HG03108 (cell line): ENCODE results near the gene FHL1.

Experiments
- ATAC-seq: cut with Tn5 transposase; IDR thresholded peaks from one replicate; pipeline ENCODE4 v1.9.1; 2021; ENCODE audit warnings: moderate library complexity; ENCODE audit not compliant: unreplicated experiment

The FHL1 gene

GRCh38 chrX:136183917-136184316 is 36.6 kb downstream of the FHL1 start:
- no peak for ATAC-seq

- no peak for ATAC-seq
Measured at GRCh38 chrX:136185401-136186022, 38.2 kb downstream of the FHL1 start.

- ATAC-seq: no peak
Measured at GRCh38 chrX:136186023-136186413, 38.7 kb downstream of the FHL1 start.

- ATAC-seq: no peak
Measured at GRCh38 chrX:136189222-136189621, 41.9 kb downstream of the FHL1 start.

- no peak for ATAC-seq
Measured at GRCh38 chrX:136190038-136190713, 42.8 kb downstream of the FHL1 start.

- ATAC-seq: no peak
Measured at GRCh38 chrX:136191171-136191570, 43.8 kb downstream of the FHL1 start.

GRCh38 chrX:136192135-136192534 is 44.8 kb downstream of the FHL1 start:
- ATAC-seq: no peak

- ATAC-seq: no peak
Measured at GRCh38 chrX:136192839-136193414, 45.6 kb downstream of the FHL1 start.

- no peak for ATAC-seq
Measured at GRCh38 chrX:136193771-136194170, 46.4 kb downstream of the FHL1 start.

- no peak for ATAC-seq
Measured at GRCh38 chrX:136194536-136194935, 47.2 kb downstream of the FHL1 start.

GRCh38 chrX:136195247-136195646 is 47.9 kb downstream of the FHL1 start:
- ATAC-seq: no peak

GRCh38 chrX:136196691-136197155 is 49.4 kb downstream of the FHL1 start:
- no peak for ATAC-seq

- ATAC-seq: no peak
Measured at GRCh38 chrX:136198010-136198409, 50.7 kb downstream of the FHL1 start.

GRCh38 chrX:136198678-136199243 is 51.4 kb downstream of the FHL1 start:
- ATAC-seq: no peak

- no peak for ATAC-seq
Measured at GRCh38 chrX:136199365-136199764, 52.0 kb downstream of the FHL1 start.

GRCh38 chrX:136200466-136200865 is 53.1 kb downstream of the FHL1 start:
- ATAC-seq: no peak

GRCh38 chrX:136201601-136202000 is 54.3 kb downstream of the FHL1 start:
- ATAC-seq: no peak

GRCh38 chrX:136202889-136203288 is 55.6 kb downstream of the FHL1 start:
- no peak for ATAC-seq

- ATAC-seq: no peak
Measured at GRCh38 chrX:136203438-136203837, 56.1 kb downstream of the FHL1 start.

GRCh38 chrX:136203951-136204350 is 56.6 kb downstream of the FHL1 start:
- ATAC-seq: no peak

GRCh38 chrX:136204571-136204970 is 57.2 kb downstream of the FHL1 start:
- no peak for ATAC-seq

GRCh38 chrX:136205882-136206380 is 58.6 kb downstream of the FHL1 start:
- no peak for ATAC-seq
